ENCODE data around the gene CBX5.

DNA sequence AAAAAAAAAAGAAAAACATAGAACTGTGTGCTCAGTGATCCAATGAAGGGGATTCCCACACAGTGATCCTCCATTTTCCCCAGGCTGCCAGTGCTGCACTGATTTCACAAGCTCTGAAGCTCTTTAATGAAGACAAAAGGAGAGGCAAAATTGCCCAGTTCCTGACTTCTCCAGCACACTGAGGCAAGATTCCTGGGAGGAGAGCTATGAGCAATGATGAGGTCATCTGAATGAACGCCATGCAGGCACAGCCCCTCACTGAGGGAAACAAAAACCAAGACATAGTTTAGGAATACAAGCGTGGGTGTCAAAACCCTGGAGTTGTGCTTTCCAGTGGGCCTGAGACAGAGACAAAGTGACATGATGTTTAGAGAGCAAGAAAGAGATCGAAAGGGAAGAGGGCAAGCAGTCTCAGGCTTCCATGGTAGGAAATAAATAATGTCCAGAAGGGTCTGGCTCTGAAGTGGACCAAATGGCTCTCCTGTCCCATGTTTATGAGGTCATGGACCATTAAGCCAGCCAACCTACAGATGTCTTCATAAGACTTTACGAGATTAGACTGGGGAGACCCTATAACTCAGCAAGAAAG lies 50.2 kb downstream of the CBX5 start:
- TF ChIP-seq, protein P1, sequence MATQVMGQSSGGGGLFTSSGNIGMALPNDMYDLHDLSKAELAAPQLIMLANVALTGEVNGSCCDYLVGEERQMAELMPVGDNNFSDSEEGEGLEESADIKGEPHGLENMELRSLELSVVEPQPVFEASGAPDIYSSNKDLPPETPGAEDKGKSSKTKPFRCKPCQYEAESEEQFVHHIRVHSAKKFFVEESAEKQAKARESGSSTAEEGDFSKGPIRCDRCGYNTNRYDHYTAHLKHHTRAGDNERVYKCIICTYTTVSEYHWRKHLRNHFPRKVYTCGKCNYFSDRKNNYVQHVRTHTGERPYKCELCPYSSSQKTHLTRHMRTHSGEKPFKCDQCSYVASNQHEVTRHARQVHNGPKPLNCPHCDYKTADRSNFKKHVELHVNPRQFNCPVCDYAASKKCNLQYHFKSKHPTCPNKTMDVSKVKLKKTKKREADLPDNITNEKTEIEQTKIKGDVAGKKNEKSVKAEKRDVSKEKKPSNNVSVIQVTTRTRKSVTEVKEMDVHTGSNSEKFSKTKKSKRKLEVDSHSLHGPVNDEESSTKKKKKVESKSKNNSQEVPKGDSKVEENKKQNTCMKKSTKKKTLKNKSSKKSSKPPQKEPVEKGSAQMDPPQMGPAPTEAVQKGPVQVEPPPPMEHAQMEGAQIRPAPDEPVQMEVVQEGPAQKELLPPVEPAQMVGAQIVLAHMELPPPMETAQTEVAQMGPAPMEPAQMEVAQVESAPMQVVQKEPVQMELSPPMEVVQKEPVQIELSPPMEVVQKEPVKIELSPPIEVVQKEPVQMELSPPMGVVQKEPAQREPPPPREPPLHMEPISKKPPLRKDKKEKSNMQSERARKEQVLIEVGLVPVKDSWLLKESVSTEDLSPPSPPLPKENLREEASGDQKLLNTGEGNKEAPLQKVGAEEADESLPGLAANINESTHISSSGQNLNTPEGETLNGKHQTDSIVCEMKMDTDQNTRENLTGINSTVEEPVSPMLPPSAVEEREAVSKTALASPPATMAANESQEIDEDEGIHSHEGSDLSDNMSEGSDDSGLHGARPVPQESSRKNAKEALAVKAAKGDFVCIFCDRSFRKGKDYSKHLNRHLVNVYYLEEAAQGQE (IDR thresholded peaks at IDR 0.05; ENCODE audit: insufficient read depth in 1 of 2, low read depth in 2 of 2, low read length in 2 of 2): no peak
- no peak for TF ChIP-seq TAF1 (IDR thresholded peaks at IDR 0.05; ENCODE audit: borderline replicate concordance, insufficient read depth, low read length)
- TF ChIP-seq POLR2AphosphoS5 (IDR thresholded peaks at IDR 0.05; ENCODE audit: low read depth, low read length): no peak
- no peak for TF ChIP-seq SIN3A (IDR thresholded peaks at IDR 0.05; ENCODE audit: borderline replicate concordance, insufficient read depth, low read length)
- no peak for TF ChIP-seq FOXP2 (optimal IDR thresholded peaks at IDR 0.05; ENCODE audit: borderline replicate concordance, extremely low read depth, extremely low read length, insufficient read depth)
